Measurements from ENCODE around the gene XNDC1N.
"Not testable (repeated sequence)": the region's sequence is repeated elsewhere in the genome, so short reads cannot be mapped to it uniquely, and the experiment has no call there.

DNA sequence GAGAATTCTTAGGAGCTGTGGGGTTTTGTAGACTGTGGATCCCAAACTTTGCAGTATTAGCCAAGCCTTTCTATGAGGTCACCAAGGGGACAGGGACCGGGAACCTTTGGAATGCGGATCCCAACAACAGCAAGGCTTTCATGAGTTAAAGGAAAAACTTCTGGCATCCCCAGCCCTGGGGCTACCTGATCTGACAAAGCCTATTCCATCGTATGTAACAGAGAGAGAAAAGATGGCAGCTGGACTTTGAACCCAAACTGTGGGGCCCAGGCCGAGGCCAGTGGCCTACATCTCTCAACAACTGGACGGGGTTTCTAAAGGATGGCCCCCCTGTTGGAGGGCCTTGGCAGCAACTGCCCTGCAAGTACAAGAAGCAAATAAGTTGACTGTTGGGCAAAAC lies 17.6 kb downstream of the XNDC1N start:
- not testable (repeated sequence) for TF ChIP-seq EZH2 (IDR thresholded peaks at IDR 0.05); POLR2AphosphoS5 (IDR thresholded peaks at IDR 0.05; ENCODE audit: borderline replicate concordance, low read depth, low read length)
